OCI-LY7 (cell line): Measurements from ENCODE around the gene LZTR1. TPM values are rescaled to one million over a fixed set of nuclear protein-coding genes. Genes with fewer than 3 reads are reported as not detected.

ENCODE experiments used
- BruUV-seq: library from RNA; stranded (reverse); fragments of 400-500 nt; replicated peaks from 2 replicates; lab custom pipeline; 2021; lab: Mats Ljungman, UMichigan
- CTCF ChIA-PET: fragments of 300-600 bp; sonication (Branson Sonifier 250); formaldehyde crosslinking; loops from one replicate; lab custom pipeline; 2022; ENCODE audit warnings: antibody characterized with exemption; ENCODE audit not compliant: unreplicated experiment; lab: Charles Lee
- POLR2A ChIA-PET: fragments of 300-600 bp; sonication (Branson Sonifier 250); formaldehyde crosslinking; loops from one replicate; lab custom pipeline; 2022; ENCODE audit warnings: antibody characterized with exemption; lab: Charles Lee
- DNase-seq: peaks from one replicate; pipeline ENCODE4 v3.0.0-alpha.2; 2015; ENCODE audit warnings: low spot score
- H2AFZ ChIP-seq: fragments of 200-600 bp; sonication (generic), shearing (Covaris generic); 2 replicates; pipeline ENCODE4 v1.6.1; 2014; ENCODE audit warnings: mild to moderate bottlenecking, antibody characterized with exemption, low read length, moderate library complexity
- H3K27ac ChIP-seq: fragments of 200-600 bp; sonication (generic); 2 replicates; pipeline ENCODE4 v1.5.1; 2014; ENCODE audit warnings: mixed run types, low read depth, mild to moderate bottlenecking, moderate library complexity, low read length, inconsistent platforms; ENCODE audit not compliant: poor library complexity, severe bottlenecking
- H3K36me3 ChIP-seq: fragments of 200-600 bp; sonication (generic); 2 replicates; pipeline ENCODE4 v1.6.1; 2014; ENCODE audit warnings: mild to moderate bottlenecking, antibody characterized with exemption, low read length, moderate library complexity, mixed read lengths; ENCODE audit not compliant: insufficient read depth
- H3K4me1 ChIP-seq: fragments of 200-600 bp; sonication (generic); 2 replicates; pipeline ENCODE4 v1.5.1; 2014; ENCODE audit warnings: mild to moderate bottlenecking, low read length; ENCODE audit not compliant: insufficient read depth, poor library complexity, severe bottlenecking
- H3K4me2 ChIP-seq: fragments of 200-600 bp; sonication (generic); 2 replicates; pipeline ENCODE4 v1.6.1; 2014; ENCODE audit warnings: mild to moderate bottlenecking, low read length
- H3K4me3 ChIP-seq: fragments of 200-600 bp; sonication (generic); 2 replicates; pipeline ENCODE4 v1.5.1; 2014; ENCODE audit warnings: mild to moderate bottlenecking, low read depth, low read length; ENCODE audit not compliant: poor library complexity, severe bottlenecking
- H3K79me2 ChIP-seq: fragments of 200-600 bp; sonication (generic); 2 replicates; pipeline ENCODE4 v1.6.1; 2016; ENCODE audit warnings: low read depth, mild to moderate bottlenecking, low read length, moderate library complexity, mixed read lengths; ENCODE audit not compliant: insufficient read depth
- H3K9me2 ChIP-seq: fragments of 200-600 bp; sonication (generic); 2 replicates; pipeline ENCODE4 v1.6.1; 2016; ENCODE audit warnings: mild to moderate bottlenecking, low read length, mixed read lengths; ENCODE audit not compliant: insufficient read depth
- H3K9me3 ChIP-seq: fragments of 200-600 bp; sonication (generic); 2 replicates; pipeline ENCODE4 v1.6.1; 2014; ENCODE audit warnings: mild to moderate bottlenecking, mixed run types, low read length, mixed read lengths
- H4K20me1 ChIP-seq: fragments of 200-600 bp; sonication (generic); 2 replicates; pipeline ENCODE4 v1.6.1; 2014; ENCODE audit warnings: mild to moderate bottlenecking, antibody characterized with exemption, low read length, moderate library complexity, mixed read lengths; ENCODE audit not compliant: insufficient read depth
- EZH2phosphoT487 ChIP-seq: fragments of 200-600 bp; sonication (generic); IDR thresholded peaks from 2 replicates; pipeline ENCODE4 v1.6.1; 2018; ENCODE audit warnings: low read depth, borderline replicate concordance, mild to moderate bottlenecking, mixed run types, antibody characterized with exemption, low read length, moderate library complexity, mixed read lengths
- intact Hi-C: fragments of 100-400 bp; cut with micrococcal nuclease; formaldehyde crosslinking; loops from one replicate; pipeline ENCODE4 v1.10.0; 2022; ENCODE audit not compliant: unreplicated experiment
- total RNA-seq, 2 experiments: library from RNA; depleted of rRNA in 1 of 2; stranded (reverse); fragments of >200 nt in 1 of 2; shearing (Covaris generic) in 1 of 2; gene quantifications; 2 replicates each; pipeline ENCODE4 v1.2.3, GENCODE V29; 2014 to 2022
- TF ChIP-seq, protein P1 (sequence below): fragments of 200-600 bp; sonication (generic); conservative IDR thresholded peaks from 2 replicates; pipeline ENCODE4 v1.5.1; 2014; ENCODE audit warnings: mild to moderate bottlenecking, antibody characterized with exemption, low read length, moderate library complexity, mixed read lengths

Gene LZTR1
- total RNA-seq, 2 experiments from 2014 or later, result 46.8 to 61.8 TPM

DNA sequence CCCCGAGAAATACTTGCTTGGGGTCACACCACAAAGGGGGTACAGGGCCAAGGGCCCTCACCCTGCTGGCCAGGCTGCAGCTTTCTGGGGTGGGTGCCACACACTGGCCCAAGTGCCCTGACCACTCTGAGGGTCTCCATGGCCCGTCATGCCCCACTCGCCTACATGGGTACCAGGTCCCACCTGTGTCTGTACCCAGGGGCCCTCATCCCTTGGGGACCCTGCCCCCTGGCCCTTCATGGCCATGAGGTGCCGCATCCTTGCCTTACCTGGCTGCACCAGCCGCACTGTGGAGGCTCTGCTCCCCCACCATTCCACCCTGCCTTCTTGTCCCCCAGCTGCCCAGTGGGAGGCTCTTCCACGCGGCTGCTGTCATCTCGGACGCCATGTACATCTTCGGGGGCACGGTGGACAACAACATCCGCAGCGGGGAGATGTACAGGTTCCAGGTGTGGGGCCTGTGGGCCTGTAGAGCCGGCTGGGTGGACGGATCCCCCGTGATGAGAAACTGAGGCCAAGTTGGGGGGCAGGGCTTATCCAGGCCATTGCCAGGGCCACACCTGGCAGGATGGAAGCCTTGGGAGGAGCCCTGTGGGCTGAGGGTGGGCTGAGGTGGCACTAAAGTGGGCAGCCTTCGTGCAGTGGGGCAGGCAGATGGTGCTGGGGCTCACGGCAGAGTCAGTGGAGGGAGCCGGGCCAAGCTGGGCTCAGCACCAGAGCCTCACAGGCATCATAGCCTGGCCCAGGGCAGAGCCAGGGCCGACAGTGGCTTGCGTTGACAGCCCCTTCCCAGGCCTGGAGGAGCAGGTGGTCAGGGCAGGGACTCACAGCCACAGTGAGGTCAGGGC, 10.6 kb downstream of the LZTR1 start:
- POLR2A ChIA-PET, result no interaction called here
- H3K9me3 ChIP-seq, result no peaks in the 10 kb centered on the region
- intact Hi-C loops, result no loop called here
- TF ChIP-seq EZH2phosphoT487, result no peak
- TF ChIP-seq, protein P1, sequence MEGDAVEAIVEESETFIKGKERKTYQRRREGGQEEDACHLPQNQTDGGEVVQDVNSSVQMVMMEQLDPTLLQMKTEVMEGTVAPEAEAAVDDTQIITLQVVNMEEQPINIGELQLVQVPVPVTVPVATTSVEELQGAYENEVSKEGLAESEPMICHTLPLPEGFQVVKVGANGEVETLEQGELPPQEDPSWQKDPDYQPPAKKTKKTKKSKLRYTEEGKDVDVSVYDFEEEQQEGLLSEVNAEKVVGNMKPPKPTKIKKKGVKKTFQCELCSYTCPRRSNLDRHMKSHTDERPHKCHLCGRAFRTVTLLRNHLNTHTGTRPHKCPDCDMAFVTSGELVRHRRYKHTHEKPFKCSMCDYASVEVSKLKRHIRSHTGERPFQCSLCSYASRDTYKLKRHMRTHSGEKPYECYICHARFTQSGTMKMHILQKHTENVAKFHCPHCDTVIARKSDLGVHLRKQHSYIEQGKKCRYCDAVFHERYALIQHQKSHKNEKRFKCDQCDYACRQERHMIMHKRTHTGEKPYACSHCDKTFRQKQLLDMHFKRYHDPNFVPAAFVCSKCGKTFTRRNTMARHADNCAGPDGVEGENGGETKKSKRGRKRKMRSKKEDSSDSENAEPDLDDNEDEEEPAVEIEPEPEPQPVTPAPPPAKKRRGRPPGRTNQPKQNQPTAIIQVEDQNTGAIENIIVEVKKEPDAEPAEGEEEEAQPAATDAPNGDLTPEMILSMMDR, result no peak
- no peak overlapping the region for H3K4me3 ChIP-seq
- BruUV-seq, result no TSS peak
- CTCF ChIA-PET, result no interaction called here
- no peak for DNase-seq
- no peaks in the 10 kb centered on the region for H3K9me2 ChIP-seq
- H3K79me2 ChIP-seq, result no peaks in the 10 kb centered on the region
- H3K4me2 ChIP-seq, result no peak overlapping the region
- no peaks in the 10 kb centered on the region for H3K4me1 ChIP-seq
- H4K20me1 ChIP-seq, result no peaks in the 10 kb centered on the region
- H3K36me3 ChIP-seq, result peaks cover 18% of the 10 kb centered on the region
- no peak overlapping the region for H3K27ac ChIP-seq
- no peak overlapping the region for H2AFZ ChIP-seq

DNA sequence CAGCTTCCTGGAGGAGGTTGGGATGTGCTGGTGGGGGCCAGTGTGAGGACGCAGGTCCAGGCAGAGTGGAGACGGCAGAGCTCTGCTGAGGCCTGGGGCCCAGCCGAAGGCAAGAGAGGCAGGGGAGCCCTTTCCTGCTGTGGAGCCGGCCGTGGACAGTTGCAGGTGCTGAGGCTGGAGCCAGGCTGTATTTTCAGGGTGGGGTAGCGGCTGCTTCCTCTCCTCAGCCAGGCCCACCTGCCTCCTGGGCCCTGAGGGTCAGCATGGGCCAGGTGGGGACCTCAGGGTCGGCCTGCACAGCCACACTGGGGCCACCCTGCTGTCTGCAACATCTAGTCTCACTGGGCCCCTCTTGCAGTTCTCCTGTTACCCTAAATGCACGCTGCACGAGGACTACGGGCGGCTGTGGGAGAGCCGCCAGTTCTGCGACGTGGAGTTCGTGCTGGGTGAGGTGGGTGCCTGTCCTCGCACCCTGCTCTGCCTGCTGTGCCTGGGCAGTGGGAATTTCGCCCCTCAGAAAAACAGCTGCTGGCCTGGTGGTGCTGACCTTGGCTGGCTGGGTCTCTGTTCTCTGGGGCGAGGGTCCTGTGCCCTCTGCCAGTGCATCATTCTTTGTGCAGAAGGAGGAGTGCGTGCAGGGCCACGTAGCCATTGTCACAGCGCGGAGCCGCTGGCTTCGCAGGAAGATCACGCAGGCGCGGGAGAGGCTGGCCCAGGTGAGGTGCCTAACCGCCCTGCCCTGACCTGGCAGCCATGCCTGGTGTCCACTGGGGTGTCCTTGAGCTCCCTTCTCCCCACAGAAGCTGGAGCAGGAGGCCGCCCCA, 11.4 kb downstream of the LZTR1 start:
- no peaks in the 10 kb centered on the region for H3K9me3 ChIP-seq
- CTCF ChIA-PET, result no interaction called here
- H3K4me3 ChIP-seq, result no peak overlapping the region
- H4K20me1 ChIP-seq, result no peaks in the 10 kb centered on the region
- DNase-seq, result no peak
- H3K9me2 ChIP-seq, result no peaks in the 10 kb centered on the region
- POLR2A ChIA-PET, result no interaction called here
- peaks cover 4% of the 10 kb centered on the region for H3K4me1 ChIP-seq
- no peak overlapping the region for H2AFZ ChIP-seq
- H3K4me2 ChIP-seq, result no peak overlapping the region
- TF ChIP-seq, protein P1, result no peak
- no peak for TF ChIP-seq EZH2phosphoT487
- peaks cover 23% of the 10 kb centered on the region for H3K36me3 ChIP-seq
- no TSS peak for BruUV-seq
- intact Hi-C loops, result no loop called here
- no peak overlapping the region for H3K27ac ChIP-seq
- no peaks in the 10 kb centered on the region for H3K79me2 ChIP-seq
